CD14-positive monocyte (primary cell): ENCODE measurements around the gene REELD1. TPM values are rescaled to one million over a fixed set of nuclear protein-coding genes. Genes with fewer than 3 reads are reported as not detected.

ENCODE experiments used
- DNase-seq, 3 donors: peaks; one replicate each; pipeline ENCODE4 v3.0.0-alpha.2; 2011 to 2022
- H2AFZ ChIP-seq: 2 replicates; pipeline ENCODE4 v1.6.0; 2012; ENCODE audit warnings: mild to moderate bottlenecking, low read depth, low read length, inconsistent platforms; ENCODE audit not compliant: insufficient read depth, poor library complexity, severe bottlenecking
- H3K27ac ChIP-seq, 2 donors: 1 replicate in 1 of 2; 2 replicates in 1 of 2; pipeline ENCODE4 v1.5.1; 2012 to 2013; ENCODE audit warnings: low read length in 2 of 2, control low read depth in 1 of 2, inconsistent platforms in 1 of 2, low read depth in 1 of 2, mild to moderate bottlenecking in 1 of 2
- H3K27me3 ChIP-seq, 2 donors: one replicate each; pipeline versions ENCODE4 v1.6.0 to v1.6.1; 2011 to 2013; ENCODE audit warnings: low read length in 2 of 2; ENCODE audit not compliant: control insufficient read depth in 2 of 2, insufficient read depth in 2 of 2
- H3K36me3 ChIP-seq, 2 donors: replicated peaks in 1 of 2; 1 replicate in 1 of 2; 2 replicates in 1 of 2; pipeline versions ENCODE4 v1.5.1 to v1.6.1; 2012 to 2013; ENCODE audit warnings: low read length in 2 of 2, control low read depth in 1 of 2, inconsistent platforms in 1 of 2, mild to moderate bottlenecking in 1 of 2; ENCODE audit not compliant: insufficient read depth in 2 of 2, control insufficient read depth in 1 of 2
- H3K4me1 ChIP-seq, 2 donors: 1 replicate in 1 of 2; 2 replicates in 1 of 2; pipeline versions ENCODE4 v1.5.1 to v1.6.1; 2012 to 2013; ENCODE audit warnings: low read length in 2 of 2, control low read depth in 1 of 2, inconsistent platforms in 1 of 2, mild to moderate bottlenecking in 1 of 2, moderate library complexity in 1 of 2; ENCODE audit not compliant: insufficient read depth in 2 of 2, control insufficient read depth in 1 of 2
- H3K4me2 ChIP-seq: replicated peaks from 2 replicates; pipeline ENCODE3; 2012; ENCODE audit warnings: low read length, moderate library complexity, mild to moderate bottlenecking; ENCODE audit not compliant: poor library complexity, severe bottlenecking; ENCODE audit errors: extremely low read depth
- H3K4me3 ChIP-seq, 3 experiments: fragments of 200-600 bp in 1 of 3; sonication (generic) in 1 of 3; replicated peaks in 1 of 3; 1 replicate in 2 of 3; 2 replicates in 1 of 3; pipeline ENCODE4 v1.5.1; 2011 to 2013; ENCODE audit warnings: low read length in 3 of 3, mild to moderate bottlenecking in 3 of 3, control low read depth in 2 of 3, low read depth in 2 of 3, inconsistent platforms in 1 of 3, moderate library complexity in 1 of 3
- H3K79me2 ChIP-seq: 2 replicates; pipeline ENCODE4 v1.6.0; 2012; ENCODE audit warnings: mild to moderate bottlenecking, control low read depth, inconsistent platforms, low read length, moderate library complexity; ENCODE audit not compliant: insufficient read depth
- H3K9ac ChIP-seq: 2 replicates; pipeline ENCODE4 v1.6.0; 2017; ENCODE audit warnings: low read length, mild to moderate bottlenecking; ENCODE audit not compliant: insufficient read depth, poor library complexity, severe bottlenecking
- H3K9me3 ChIP-seq, 2 donors: replicated peaks in 1 of 2; 1 replicate in 1 of 2; 2 replicates in 1 of 2; pipeline versions ENCODE4 v1.5.1 to v1.6.1; 2012 to 2013; ENCODE audit warnings: low read length in 2 of 2, control low read depth in 1 of 2; ENCODE audit not compliant: control insufficient read depth in 1 of 2, insufficient read depth in 1 of 2
- H4K20me1 ChIP-seq: 2 replicates; pipeline ENCODE4 v1.6.0; 2012; ENCODE audit warnings: mild to moderate bottlenecking, low read length, control low read depth, moderate library complexity; ENCODE audit not compliant: insufficient read depth
- H3K27ac Mint-ChIP-seq, 7 donors: one replicate each; pipeline ENCODE4 v1.8.0; 2020; ENCODE audit warnings: mild to moderate bottlenecking in 7 of 7, mixed read lengths in 7 of 7, moderate library complexity in 6 of 7, inconsistent platforms in 2 of 7
- H3K27me3 Mint-ChIP-seq, 3 donors: one replicate each; pipeline ENCODE4 v1.8.0; 2021 to 2022; ENCODE audit warnings: low read depth in 3 of 3, mild to moderate bottlenecking in 3 of 3, mixed read lengths in 3 of 3, moderate library complexity in 3 of 3, inconsistent platforms in 1 of 3
- H3K36me3 Mint-ChIP-seq, 2 donors: one replicate each; pipeline ENCODE4 v1.8.0; 2020; ENCODE audit warnings: mixed read lengths in 2 of 2, inconsistent platforms in 1 of 2, mild to moderate bottlenecking in 1 of 2
- H3K4me1 Mint-ChIP-seq: one replicate; pipeline ENCODE4 v1.8.0; 2020; ENCODE audit warnings: mild to moderate bottlenecking, mixed read lengths
- H3K4me3 Mint-ChIP-seq, 2 donors: one replicate each; pipeline ENCODE4 v1.8.0; 2020; ENCODE audit warnings: mild to moderate bottlenecking in 2 of 2, mixed read lengths in 2 of 2, moderate library complexity in 1 of 2
- H3K9me3 Mint-ChIP-seq, 7 donors: one replicate each; pipeline ENCODE4 v1.8.0; 2020 to 2022; ENCODE audit warnings: mixed read lengths in 7 of 7, mild to moderate bottlenecking in 6 of 7, moderate library complexity in 6 of 7, inconsistent platforms in 2 of 7
- CTCF ChIP-seq: fragments of 200-600 bp; IDR thresholded peaks from one replicate; pipeline ENCODE4 v1.8.0; 2022; ENCODE audit warnings: antibody characterized with exemption, mild to moderate bottlenecking
- WGBS: methylation state at CpG from one replicate; pipeline ENCODE4 v1.1.5; 2013; ENCODE audit warnings: missing lambda C conversion rate; ENCODE audit not compliant: insufficient coverage; 5-methylcytosine and 5-hydroxymethylcytosine counted together
- intact Hi-C, 2 donors: fragments of 100-400 bp; cut with micrococcal nuclease; formaldehyde crosslinking; loops; one replicate each; pipeline versions ENCODE4 v1.15.0 to v1.15.1; 2023
- polyA plus RNA-seq, 3 donors: library from polyadenylated mRNA; depleted of rRNA in 1 of 3; unstranded in 2 of 3; stranded (reverse) in 1 of 3; fragments of 300-500 nt in 2 of 3; fragments of >200 nt in 1 of 3; fragmentation: Illumina TruSeq in 2 of 3; gene quantifications; 1 replicate in 2 of 3; 2 replicates in 1 of 3; pipeline ENCODE4 v1.2.3, GENCODE V29; 2012 to 2021

REELD1 gene
- polyA plus RNA-seq, 3 donors, result 1.5 TPM; not detected in 2

GRCh38 chr4:146193628-146194027 is 20.7 kb upstream of the REELD1 start:
- Histone ChIP-seq H4K20me1 (no peaks in the 10 kb centered on the region), H3K27ac (no peak overlapping the region), H3K9me3 (no peaks in the 10 kb centered on the region), H3K4me3 (no peak overlapping the region), H3K79me2 (no peaks in the 10 kb centered on the region), H3K4me2 (no peak overlapping the region), H3K36me3 (peaks cover 35 to 42% of the 10 kb centered on the region in 2 donors), H3K27me3 (no peaks in the 10 kb centered on the region), H2AFZ (no peak overlapping the region), H3K4me1 (no peaks in the 10 kb centered on the region), H3K9ac (no peak overlapping the region)
- H3K36me3 Mint-ChIP-seq, result peaks cover 41 to 46% of the 10 kb centered on the region in 2 donors
- no peak overlapping the region for H3K27ac Mint-ChIP-seq
- WGBS, result no CpG with 5 or more reads among the region's 5 CpGs
- H3K9me3 Mint-ChIP-seq, result peaks cover 0 to 1% (median 0%) of the 10 kb centered on the region in 7 donors
- no peaks in the 10 kb centered on the region for H3K4me1 Mint-ChIP-seq
- no peak for DNase-seq
- H3K27me3 Mint-ChIP-seq, result peaks cover 1 to 7% (median 7%) of the 10 kb centered on the region in 3 donors
- H3K4me3 Mint-ChIP-seq, result no peak overlapping the region
- TF ChIP-seq CTCF, result no peak
- intact Hi-C loops, result no loop called here

- H3K4me2 ChIP-seq, result no peak overlapping the region
- no peak for TF ChIP-seq CTCF
- H3K9ac ChIP-seq, result no peak overlapping the region
- Mint-ChIP-seq H3K4me1 (no peaks in the 10 kb centered on the region), H3K27me3 (peaks cover 1 to 9% (median 7%) of the 10 kb centered on the region in 3 donors), H3K4me3 (no peak overlapping the region), H3K36me3 (peaks cover 36 to 40% of the 10 kb centered on the region in 2 donors), H3K27ac (no peak overlapping the region), H3K9me3 (peaks cover 0 to 1% (median 0%) of the 10 kb centered on the region in 7 donors)
- H3K4me1 ChIP-seq, result no peaks in the 10 kb centered on the region
- no peaks in the 10 kb centered on the region for H3K9me3 ChIP-seq
- H3K27me3 ChIP-seq, result no peaks in the 10 kb centered on the region
- DNase-seq, result no peak
- no peaks in the 10 kb centered on the region for H3K79me2 ChIP-seq
- H3K27ac ChIP-seq, result no peak overlapping the region
- H3K4me3 ChIP-seq, result no peak overlapping the region
- intact Hi-C loops, result no loop called here
- no peak overlapping the region for H2AFZ ChIP-seq
- no peaks in the 10 kb centered on the region for H4K20me1 ChIP-seq
- H3K36me3 ChIP-seq, result peaks cover 29 to 36% of the 10 kb centered on the region in 2 donors
Measured at GRCh38 chr4:146194212-146194611, 20.1 kb upstream of the REELD1 start.
